GM19395 (cell line): ENCODE results near the gene GPR62.
A peak's percentile ranks its signal among the peaks of the same experiment; 100 is the strongest.
"Not testable (repeated sequence)": the region's sequence is repeated elsewhere in the genome, so short reads cannot be mapped to it uniquely, and the experiment has no call there.

Experiments used
- ATAC-seq: cut with Tn5 transposase; IDR thresholded peaks from one replicate; pipeline ENCODE4 v1.9.1; 2021; ENCODE audit warnings: mild to moderate bottlenecking, moderate library complexity; ENCODE audit not compliant: unreplicated experiment

The GPR62 gene

DNA sequence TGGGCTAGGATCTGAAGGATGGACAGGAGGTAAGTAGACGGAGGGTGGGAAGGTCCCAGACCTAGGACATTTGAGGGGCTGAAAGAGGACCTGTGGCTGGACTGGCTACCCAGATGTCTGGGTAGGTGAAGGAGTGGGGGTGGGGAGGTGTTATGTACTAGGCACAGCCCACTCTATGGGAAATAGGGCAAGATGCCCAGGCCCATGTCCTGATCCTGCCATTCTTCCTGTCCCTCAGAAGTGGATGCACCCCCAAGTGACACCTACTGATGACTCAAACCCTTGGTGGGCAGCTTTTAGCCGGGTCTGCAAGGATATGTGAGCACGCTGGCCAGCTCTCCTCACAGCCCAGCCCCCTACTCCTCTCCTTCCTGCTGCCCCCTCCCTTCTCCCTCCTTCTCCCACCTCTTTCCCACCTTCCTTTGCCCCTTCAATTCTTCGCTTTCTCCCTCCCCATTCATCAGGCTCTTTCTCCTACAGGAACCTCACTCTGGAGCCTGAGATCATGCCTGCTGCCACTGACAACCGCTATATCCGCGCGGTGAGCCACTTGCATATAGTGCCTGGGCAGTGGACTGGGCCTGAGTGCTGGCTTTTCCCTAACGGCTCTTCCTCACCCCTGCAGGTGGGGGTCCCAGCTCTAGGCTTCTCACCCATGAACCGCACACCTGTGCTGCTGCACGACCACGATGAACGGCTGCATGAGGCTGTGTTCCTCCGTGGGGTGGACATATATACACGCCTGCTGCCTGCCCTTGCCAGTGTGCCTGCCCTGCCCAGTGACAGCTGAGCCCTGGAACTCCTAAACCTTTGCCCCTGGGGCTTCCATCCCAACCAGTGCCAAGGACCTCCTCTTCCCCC, 33.3 kb downstream of the GPR62 start:
- no peak for ATAC-seq

GRCh38 chr3:51990501-51990971, 35.4 kb downstream of the GPR62 start:
- ATAC-seq: not testable (repeated sequence)

GRCh38 chr3:51992017-51992682, 37.0 kb downstream of the GPR62 start:
- no peak for ATAC-seq

GRCh38 chr3:51993657-51994056, 38.5 kb downstream of the GPR62 start:
- not testable (repeated sequence) for ATAC-seq

DNA sequence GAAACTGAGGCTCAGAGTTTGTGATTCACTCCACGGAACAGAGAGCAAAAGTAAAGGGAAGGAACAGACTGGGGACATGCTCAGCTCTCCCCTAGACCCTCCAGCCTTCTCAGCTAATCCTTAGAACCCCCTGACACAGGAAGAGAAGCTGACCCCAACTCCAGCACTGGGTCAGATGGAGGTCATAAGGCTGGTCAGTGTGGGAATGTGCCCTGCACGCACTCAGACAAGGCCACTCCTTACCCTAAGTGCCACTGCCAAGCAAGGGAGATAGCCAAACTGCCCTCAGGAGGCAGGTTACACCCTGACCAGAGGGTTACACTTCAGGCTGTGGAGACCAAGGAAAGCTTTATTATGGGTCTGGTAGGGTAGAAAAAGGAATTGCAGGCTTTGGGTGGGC, 39.3 kb downstream of the GPR62 start:
- ATAC-seq: no peak

GRCh38 chr3:51995346-51996163, 40.4 kb downstream of the GPR62 start, which contains the start of gene RPL29:
Gene RPL29 (minus strand): TSS chr3:51995895. CDS start chr3:51995461, 434 bp downstream.
- ATAC-seq: peak; percentile 85

- no peak for ATAC-seq
These were observed 42.0 kb downstream of the GPR62 start for GRCh38 chr3:51997172-51997571.

DNA sequence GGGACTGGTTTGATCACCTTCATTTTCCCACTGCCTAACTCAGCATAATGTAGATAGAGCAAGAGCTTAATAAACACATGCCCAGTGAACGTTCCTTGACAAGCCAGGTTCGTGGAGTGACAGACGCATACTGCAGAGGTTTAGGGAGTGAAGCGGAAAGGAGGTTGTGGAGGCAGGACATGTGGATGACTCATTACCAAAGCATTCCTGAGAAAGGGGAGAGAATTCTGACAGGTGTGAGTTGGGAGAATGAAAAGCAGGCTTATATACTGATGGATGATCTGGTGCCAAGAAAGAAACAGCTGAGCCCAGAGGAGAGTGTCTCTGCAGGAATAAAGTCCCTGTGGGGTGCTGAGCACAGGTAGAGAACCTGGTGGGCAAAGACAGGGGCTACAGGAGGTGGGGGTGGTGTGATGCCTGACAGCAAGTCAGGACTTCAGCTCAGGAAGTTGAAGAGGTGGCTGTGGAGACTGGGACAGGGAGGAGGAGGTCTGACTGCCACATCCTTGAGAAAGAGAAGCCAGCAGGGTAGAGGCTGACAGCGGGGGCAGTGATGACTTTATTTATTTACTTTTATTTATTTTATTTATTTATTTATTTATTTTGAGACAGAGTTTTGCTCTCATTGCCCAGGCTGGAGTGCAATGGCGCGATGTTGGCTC, 42.9 kb downstream of the GPR62 start:
- ATAC-seq: no peak

DNA sequence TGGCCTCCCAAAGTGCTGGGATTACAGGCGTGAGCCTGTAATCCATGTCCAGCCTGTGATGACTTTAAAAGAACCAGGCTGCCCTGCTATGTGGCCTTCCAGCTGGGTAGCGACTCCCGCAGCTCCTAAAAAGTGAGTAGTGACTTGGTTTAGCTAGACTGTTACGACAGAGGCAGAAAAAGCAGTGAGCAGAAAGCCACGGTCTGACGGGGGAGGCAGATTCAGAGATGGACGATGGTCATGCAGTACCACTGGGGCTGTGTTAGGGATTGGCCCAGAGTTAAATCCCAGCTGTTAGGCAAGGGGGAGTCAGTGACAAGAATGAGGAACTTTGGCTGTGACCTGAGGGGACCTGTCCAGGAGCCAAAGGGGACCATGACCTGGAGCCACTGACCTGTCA, 43.6 kb downstream of the GPR62 start:
- ATAC-seq: no peak

- no peak for ATAC-seq
These were observed 44.7 kb downstream of the GPR62 start for GRCh38 chr3:51999846-52000245.

DNA sequence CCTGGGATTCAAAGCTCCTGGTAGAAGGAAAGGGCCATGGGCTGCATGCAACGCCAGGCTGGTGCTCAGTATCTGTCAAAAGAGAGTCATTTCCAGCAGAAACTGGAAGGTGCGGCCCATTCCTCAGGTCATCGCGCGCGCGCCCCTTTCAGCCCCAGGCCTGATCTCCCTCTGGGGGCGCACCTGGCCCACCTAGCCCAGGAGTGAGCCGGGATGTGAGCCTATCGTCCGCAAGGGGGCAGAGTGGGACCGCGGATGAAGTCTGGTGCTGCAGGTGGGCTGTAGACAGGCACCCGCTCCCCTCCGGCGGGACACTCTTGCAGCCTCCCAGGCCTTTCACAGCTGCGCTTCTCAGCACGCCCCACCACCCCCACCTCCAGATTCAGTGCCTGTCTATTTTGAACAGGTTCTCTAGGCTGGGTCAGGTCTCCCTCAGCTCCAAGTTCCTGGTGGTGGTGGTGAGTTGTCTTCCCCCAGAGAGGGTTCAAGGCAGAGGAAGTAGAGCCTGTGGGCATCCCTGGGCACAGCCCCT, 46.3 kb downstream of the GPR62 start:
- peak; percentile 79 for ATAC-seq

DNA sequence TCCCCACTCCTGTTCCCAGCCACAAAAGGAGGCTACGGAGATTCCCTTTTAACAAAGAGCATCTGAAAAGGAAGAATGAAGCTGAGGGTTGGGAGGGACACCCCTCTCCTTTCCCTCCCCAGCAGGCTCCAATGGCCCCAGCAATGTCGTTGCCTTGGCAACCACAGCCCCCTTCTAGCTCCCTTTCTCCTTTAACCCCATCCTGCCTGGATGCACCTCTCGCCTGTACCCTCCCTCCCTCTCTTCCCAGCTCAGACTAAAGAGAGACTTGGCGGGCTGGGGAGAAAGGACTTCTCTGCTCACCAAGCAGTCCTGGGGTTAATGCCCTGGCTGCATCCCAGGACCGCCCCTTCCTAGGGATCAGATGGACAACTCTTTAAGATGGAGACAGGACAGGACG, 47.6 kb downstream of the GPR62 start:
- ATAC-seq: no peak

DNA sequence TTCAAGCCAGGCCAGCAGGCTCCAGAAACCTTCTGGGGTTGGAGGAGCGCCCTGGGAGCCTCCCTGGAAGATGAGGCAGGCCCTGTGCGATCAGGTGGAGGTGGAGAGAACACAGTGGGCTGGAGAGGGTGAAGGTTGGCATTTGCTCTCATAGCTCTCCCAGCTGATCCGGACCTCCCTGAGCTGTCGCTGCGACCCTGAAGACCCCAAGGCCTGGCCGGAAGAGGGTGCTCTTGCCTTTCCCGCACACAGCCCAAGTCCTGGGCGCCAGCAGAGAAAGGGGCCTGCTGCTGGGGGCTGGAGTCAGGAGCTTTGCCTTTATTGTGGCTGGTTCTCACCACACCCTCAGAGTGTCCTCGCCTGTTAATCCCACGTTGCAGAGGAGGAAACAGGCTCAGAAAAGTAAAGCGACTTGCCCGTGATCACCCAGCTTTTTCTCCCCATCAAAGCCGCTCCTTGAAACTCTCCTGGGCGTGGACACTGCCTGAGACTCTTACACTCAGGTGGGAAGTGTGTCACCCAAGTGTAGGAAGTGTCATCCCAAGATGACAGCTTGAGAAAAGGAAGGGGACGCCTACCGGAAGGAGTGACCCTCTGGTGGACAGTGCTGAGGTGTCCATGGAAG, 49.1 kb downstream of the GPR62 start:
- ATAC-seq: no peak

DNA sequence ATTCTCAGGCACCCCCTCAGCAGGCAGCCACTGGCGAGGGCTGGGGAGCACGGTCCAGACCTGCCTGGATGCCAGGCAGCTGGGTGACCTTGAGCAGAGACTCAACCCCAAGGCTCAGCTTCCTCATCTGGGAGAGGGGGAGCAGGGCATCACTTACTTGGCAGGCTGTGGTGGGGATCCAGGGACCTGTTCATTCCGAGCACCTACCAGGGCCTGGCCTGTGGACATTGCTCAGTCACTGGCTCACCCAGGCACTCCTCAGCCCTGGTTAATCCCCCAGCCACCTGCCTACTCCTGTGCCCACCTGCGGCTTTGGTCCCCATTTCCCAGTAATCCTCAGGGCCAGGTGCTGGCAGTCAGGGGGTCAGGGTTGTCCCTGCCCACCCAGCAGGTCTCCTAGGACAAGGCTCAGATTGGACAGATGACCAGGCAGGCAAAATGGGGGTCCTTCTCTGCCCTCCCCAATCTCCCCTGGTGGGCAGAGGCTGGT, 49.8 kb downstream of the GPR62 start:
- ATAC-seq: no peak

GRCh38 chr3:52005571-52005986, 50.4 kb downstream of the GPR62 start:
- no peak for ATAC-seq

GRCh38 chr3:52006017-52006819, 51.0 kb downstream of the GPR62 start:
- ATAC-seq: no peak

DNA sequence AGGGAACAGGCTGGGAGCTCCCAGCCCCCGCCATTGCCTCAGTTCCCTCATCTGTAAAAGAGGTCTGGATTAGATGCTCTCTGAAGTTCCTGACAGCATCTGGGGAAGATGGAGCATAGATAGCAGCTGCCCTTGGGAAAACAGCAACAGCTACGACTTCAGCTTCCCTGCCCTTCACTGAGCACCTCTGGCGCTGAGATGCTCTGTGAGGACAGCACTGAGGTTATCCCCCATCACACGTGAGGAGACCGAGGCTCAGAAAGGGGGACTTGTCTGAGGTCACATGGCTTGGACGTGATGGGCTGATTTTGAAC, 51.6 kb downstream of the GPR62 start:
- no peak for ATAC-seq
